HepG2 (cell line): Measurements from ENCODE around the gene CSNK1D.

ENCODE experiments used
- ADNP ChIP-seq: sonication (generic); formaldehyde crosslinking; IDR thresholded peaks from 2 replicates; pipeline ENCODE4 v1.4.0; 2020; ENCODE audit warnings: missing genetic modification reagents
- CC2D1A ChIP-seq: sonication (generic); formaldehyde crosslinking; IDR thresholded peaks from 2 replicates; pipeline ENCODE4 v1.8.1; 2023; ENCODE audit warnings: mild to moderate bottlenecking, missing genetic modification reagents
- ZNF24 ChIP-seq: fragments of 450-650 bp; IDR thresholded peaks from 2 replicates; pipeline ENCODE4 v1.6.1; 2017; ENCODE audit warnings: antibody characterized with exemption, mild to moderate bottlenecking
- ZNF614 ChIP-seq: IDR thresholded peaks from 2 replicates; pipeline ENCODE4 v1.6.1; 2018; ENCODE audit warnings: missing biosample characterization, missing genetic modification reagents, inconsistent platforms, borderline replicate concordance
- TF ChIP-seq, protein P1 (sequence below): sonication (generic); formaldehyde crosslinking; IDR thresholded peaks from 2 replicates; pipeline ENCODE4 v1.4.0; 2020; ENCODE audit warnings: missing genetic modification reagents
- TF ChIP-seq, protein P2 (sequence below): sonication (generic); formaldehyde crosslinking; IDR thresholded peaks from 2 replicates; pipeline ENCODE4 v1.4.0; 2020; ENCODE audit warnings: low read depth, mild to moderate bottlenecking, missing genetic modification reagents

DNA sequence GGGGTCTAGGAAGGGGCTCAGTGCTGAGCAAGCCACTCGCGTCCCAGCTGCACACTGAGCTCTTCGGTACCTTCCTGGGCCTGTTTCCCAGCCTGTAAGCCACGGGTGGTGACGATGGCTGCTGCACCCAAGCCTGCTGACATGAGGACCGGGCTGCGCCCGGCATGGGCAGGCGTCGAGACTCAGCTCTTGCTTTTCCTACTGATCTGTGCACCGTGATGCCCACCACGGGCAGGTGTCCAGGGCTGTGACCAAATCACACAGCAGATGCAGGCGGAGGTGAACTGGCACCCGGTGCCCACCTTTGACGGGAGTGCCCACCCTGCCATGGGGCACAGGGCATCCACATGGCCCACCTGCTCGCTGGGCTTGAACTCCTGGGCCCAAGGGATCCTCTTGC is 78.7 kb downstream of the CSNK1D start:
- TF ChIP-seq CC2D1A (CRISPR knock-in tag), result no peak
- TF ChIP-seq, protein P1, sequence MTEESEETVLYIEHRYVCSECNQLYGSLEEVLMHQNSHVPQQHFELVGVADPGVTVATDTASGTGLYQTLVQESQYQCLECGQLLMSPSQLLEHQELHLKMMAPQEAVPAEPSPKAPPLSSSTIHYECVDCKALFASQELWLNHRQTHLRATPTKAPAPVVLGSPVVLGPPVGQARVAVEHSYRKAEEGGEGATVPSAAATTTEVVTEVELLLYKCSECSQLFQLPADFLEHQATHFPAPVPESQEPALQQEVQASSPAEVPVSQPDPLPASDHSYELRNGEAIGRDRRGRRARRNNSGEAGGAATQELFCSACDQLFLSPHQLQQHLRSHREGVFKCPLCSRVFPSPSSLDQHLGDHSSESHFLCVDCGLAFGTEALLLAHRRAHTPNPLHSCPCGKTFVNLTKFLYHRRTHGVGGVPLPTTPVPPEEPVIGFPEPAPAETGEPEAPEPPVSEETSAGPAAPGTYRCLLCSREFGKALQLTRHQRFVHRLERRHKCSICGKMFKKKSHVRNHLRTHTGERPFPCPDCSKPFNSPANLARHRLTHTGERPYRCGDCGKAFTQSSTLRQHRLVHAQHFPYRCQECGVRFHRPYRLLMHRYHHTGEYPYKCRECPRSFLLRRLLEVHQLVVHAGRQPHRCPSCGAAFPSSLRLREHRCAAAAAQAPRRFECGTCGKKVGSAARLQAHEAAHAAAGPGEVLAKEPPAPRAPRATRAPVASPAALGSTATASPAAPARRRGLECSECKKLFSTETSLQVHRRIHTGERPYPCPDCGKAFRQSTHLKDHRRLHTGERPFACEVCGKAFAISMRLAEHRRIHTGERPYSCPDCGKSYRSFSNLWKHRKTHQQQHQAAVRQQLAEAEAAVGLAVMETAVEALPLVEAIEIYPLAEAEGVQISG (CRISPR knock-in tag), result no peak
- TF ChIP-seq, protein P2, sequence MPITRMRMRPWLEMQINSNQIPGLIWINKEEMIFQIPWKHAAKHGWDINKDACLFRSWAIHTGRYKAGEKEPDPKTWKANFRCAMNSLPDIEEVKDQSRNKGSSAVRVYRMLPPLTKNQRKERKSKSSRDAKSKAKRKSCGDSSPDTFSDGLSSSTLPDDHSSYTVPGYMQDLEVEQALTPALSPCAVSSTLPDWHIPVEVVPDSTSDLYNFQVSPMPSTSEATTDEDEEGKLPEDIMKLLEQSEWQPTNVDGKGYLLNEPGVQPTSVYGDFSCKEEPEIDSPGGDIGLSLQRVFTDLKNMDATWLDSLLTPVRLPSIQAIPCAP (CRISPR knock-in tag), result no peak
- no peak for TF ChIP-seq ADNP (CRISPR knock-in tag)
- TF ChIP-seq ZNF24, result no peak
- no peak for TF ChIP-seq ZNF614 (CRISPR knock-in tag)
